ENCODE data around the gene STXBP5.
"Not testable (repeated sequence)": the region's sequence is repeated elsewhere in the genome, so short reads cannot be mapped to it uniquely, and the experiment has no call there.

STXBP5 gene

DNA sequence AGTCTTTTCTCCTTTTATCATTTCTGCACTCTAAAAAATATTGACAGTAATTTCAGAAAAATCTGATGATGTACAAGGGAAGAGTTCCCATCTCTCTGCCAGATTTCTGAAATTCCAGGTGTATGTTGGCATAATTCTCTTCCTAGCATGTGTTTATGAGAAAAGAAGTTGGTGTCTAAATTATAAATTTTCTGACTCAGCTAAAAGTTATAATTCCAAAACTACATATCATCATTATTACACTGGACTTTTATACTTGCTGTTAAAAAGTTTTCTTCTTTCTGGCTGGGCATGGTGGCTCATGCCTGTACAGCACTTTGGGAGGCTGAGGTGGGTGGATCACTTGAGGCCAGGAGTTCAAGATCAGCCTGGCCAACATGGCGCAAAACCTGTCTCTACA, 168.6 kb downstream of the STXBP5 start:
- DNase-seq (ENCODE audit: low read depth in 3 of 3, low spot score in 1 of 3) = no peak

- DNase-seq (ENCODE audit: low read depth in 3 of 3, low spot score in 1 of 3) = no peak
These were observed 174.6 kb downstream of the STXBP5 start for GRCh38 chr6:147378819-147379218.

GRCh38 chr6:147380841-147381240, 176.6 kb downstream of the STXBP5 start:
- DNase-seq (ENCODE audit: low read depth in 3 of 3, low spot score in 1 of 3) = not testable (repeated sequence)

DNA sequence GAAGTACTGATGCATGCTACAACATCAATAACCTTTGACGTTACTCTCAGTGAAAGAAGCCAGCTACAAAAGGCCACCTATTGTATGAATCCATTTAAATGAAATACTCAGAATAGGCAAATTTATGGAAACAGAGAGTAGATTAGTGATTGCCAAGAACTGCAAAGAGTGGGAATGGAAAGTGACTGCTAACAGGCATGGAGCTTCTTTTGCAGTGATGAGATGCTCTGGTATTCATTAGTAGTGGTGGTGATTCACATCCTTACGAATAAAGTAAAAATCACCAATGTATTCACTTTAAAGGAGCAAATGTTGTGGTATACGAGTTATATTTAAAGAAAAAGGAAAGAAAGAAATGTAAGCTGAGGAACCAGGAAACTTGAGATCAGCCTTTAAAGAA, 177.5 kb downstream of the STXBP5 start:
- DNase-seq (ENCODE audit: low read depth in 3 of 3, low spot score in 1 of 3) = no peak

GRCh38 chr6:147382945-147383554, 178.8 kb downstream of the STXBP5 start:
- DNase-seq (ENCODE audit: low read depth in 3 of 3, low spot score in 1 of 3) = no peak

- DNase-seq (ENCODE audit: low read depth in 3 of 3, low spot score in 1 of 3) = no peak
These were observed 179.8 kb downstream of the STXBP5 start for GRCh38 chr6:147384029-147384428.

- DNase-seq (ENCODE audit: low read depth in 3 of 3, low spot score in 1 of 3) = no peak
These were observed 180.8 kb downstream of the STXBP5 start for GRCh38 chr6:147384737-147385710.

GRCh38 chr6:147389463-147389862, 185.2 kb downstream of the STXBP5 start:
- no peak for DNase-seq (ENCODE audit: low read depth in 3 of 3, low spot score in 1 of 3)

DNA sequence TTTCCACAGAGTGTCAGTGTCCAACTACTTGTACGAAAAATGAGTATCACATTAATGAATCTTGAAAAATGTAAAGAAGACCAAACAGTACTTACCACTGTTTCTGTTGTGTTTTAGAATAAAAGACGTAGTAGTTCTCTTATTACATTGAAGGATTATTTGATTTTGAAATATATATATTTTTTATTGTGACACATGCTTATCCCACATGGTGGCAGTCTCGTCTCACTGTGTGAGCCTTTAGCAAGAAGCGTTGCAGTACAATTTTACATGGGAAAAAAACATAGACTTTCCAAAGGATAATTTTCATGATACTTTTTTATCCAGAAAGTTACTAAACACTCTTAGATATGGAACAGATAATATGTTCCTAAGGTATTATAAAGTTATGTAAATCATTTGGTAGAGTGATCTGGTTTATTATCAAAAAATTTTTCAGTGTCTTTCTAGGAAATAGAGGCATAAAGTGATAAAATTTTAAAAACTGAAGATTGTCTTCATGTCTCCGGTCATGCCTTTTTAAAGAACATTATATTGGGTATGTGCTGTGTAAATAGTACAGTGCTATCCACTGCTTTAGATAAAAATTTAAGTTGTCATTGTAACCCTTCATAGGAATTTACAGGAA, 186.8 kb downstream of the STXBP5 start:
- DNase-seq (ENCODE audit: low read depth in 3 of 3, low spot score in 1 of 3) = no peak

- DNase-seq (ENCODE audit: low read depth in 3 of 3, low spot score in 1 of 3) = no peak
These were observed 188.9 kb downstream of the STXBP5 start for GRCh38 chr6:147392917-147393625.

DNA sequence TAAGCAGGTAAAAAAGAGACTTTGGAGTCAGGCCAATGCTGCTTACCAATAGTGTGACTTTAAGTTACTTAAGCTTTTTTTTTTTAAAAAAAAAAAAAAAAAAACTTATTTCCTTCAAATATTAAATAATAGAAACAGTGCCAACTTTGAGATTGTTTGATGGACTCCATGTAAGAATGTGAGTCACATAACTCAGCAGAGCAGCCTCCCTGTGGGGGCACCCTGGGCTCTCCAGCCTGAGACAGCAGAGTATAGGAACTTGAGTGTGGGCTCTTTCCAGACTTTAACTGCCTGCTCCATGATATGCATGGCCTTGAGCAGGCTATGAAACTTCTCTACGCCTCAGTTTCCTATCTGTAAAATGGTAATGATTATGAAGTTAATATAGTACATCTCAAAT, 190.9 kb downstream of the STXBP5 start:
- DNase-seq (ENCODE audit: low read depth in 3 of 3, low spot score in 1 of 3) = no peak

GRCh38 chr6:147397306-147397705, 193.1 kb downstream of the STXBP5 start:
- DNase-seq (ENCODE audit: low read depth in 3 of 3, low spot score in 1 of 3) = no peak

GRCh38 chr6:147400968-147401367, 196.8 kb downstream of the STXBP5 start:
- no peak for DNase-seq (ENCODE audit: low read depth in 3 of 3, low spot score in 1 of 3)

DNA sequence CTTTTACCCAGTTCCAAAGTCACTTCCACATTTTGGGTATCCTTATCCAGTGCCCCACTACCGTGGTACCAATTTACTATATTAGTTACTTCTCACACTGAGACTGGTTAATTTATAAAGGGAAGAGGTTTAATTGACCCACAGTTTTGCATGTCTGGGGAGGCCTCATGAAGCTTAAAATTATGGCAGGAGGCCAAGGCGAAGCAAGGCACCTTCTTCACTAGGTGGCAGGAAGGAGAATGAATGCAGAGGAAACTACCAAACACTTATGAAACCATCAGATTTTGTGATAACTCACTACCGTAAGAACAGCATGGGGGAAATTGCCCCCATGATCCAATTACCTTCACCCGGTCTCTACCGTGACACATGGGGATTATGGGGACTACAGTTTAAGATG, 197.6 kb downstream of the STXBP5 start:
- no peak for DNase-seq (ENCODE audit: low read depth in 3 of 3, low spot score in 1 of 3)

- no peak for DNase-seq (ENCODE audit: low read depth in 3 of 3, low spot score in 1 of 3)
These were observed 202.6 kb downstream of the STXBP5 start for GRCh38 chr6:147406783-147407182.

DNA sequence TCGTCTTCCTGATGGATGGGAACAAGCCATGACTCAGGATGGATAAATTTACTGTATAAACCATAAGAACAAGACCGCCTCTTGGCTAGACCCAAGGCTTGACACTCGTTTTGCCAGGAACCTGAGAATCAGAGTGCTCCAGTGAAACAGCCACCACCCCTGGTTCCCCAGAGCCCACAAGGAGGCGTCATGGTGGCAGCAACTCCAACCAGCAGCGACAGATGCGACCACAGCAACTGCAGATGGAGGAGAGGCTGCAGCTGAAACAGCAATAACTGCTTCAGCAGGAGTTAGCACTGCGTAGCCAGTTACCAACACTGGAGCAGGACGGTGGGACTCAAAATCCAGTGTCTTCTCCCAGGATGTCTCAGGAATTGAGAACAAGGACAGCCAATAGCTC, 203.4 kb downstream of the STXBP5 start:
- no peak for DNase-seq (ENCODE audit: low read depth in 3 of 3, low spot score in 1 of 3)

- DNase-seq (ENCODE audit: low read depth in 3 of 3, low spot score in 1 of 3) = no peak
These were observed 212.4 kb downstream of the STXBP5 start for GRCh38 chr6:147416622-147417021.

- DNase-seq (ENCODE audit: low read depth in 3 of 3, low spot score in 1 of 3) = no peak
These were observed 213.7 kb downstream of the STXBP5 start for GRCh38 chr6:147417954-147418353.

GRCh38 chr6:147418523-147418922, 214.3 kb downstream of the STXBP5 start:
- DNase-seq (ENCODE audit: low read depth in 3 of 3, low spot score in 1 of 3) = no peak

- no peak for DNase-seq (ENCODE audit: low read depth in 3 of 3, low spot score in 1 of 3)
These were observed 217.7 kb downstream of the STXBP5 start for GRCh38 chr6:147421903-147422302.

DNA sequence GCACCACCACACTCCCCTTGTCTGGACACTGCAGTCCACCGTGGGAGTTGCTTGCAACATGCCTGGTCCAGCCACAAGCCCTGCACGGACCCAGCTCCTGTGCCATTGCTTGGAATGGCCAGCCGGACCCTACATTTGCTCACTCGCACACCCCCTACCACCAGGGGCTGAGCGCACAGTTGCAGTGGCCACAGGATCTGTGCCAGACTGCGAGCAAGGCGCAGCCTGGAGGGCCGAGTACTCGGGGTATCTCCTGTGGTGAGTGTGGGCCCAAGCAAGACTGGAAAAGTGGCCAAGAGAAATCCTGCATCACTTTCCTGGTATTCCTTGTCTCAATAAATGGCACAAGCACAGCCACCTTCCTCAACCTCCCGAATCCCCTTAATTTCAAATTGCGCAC, 218.9 kb downstream of the STXBP5 start:
- DNase-seq (ENCODE audit: low read depth in 3 of 3, low spot score in 1 of 3) = no peak

Measured in stimulated activated CD4-positive, alpha-beta T cell treated with anti-CD3 and anti-CD28 coated beads, TNF-alpha, amount 100 ng/mL, for 1 hour (primary cell).